Ectodermal cell (in vitro differentiated cells): ENCODE measurements around the gene CDK6. TPM values are rescaled to one million over a fixed set of nuclear protein-coding genes. Genes with fewer than 3 reads are reported as not detected.
"Not testable (repeated sequence)": the region's sequence is repeated elsewhere in the genome, so short reads cannot be mapped to it uniquely, and the experiment has no call there.

Experiments used
- H3K27ac ChIP-seq: 2 replicates; pipeline ENCODE4 v1.7.0; 2013; ENCODE audit warnings: mild to moderate bottlenecking, low read depth, low read length; ENCODE audit not compliant: insufficient read depth, poor library complexity, severe bottlenecking
- H3K27me3 ChIP-seq: 2 replicates; pipeline ENCODE4 v1.7.0; 2013; ENCODE audit warnings: mild to moderate bottlenecking, low read length; ENCODE audit not compliant: insufficient read depth, control insufficient read depth, poor library complexity, severe bottlenecking
- H3K36me3 ChIP-seq: one replicate; pipeline ENCODE4 v1.7.0; 2013; ENCODE audit warnings: low read length; ENCODE audit not compliant: control insufficient read depth, insufficient read depth
- H3K4me1 ChIP-seq: one replicate; pipeline ENCODE4 v1.7.0; 2013; ENCODE audit warnings: low read length; ENCODE audit not compliant: control insufficient read depth, insufficient read depth
- H3K4me3 ChIP-seq: 2 replicates; pipeline ENCODE4 v1.7.0; 2013; ENCODE audit warnings: low read depth, low read length, control low read depth; ENCODE audit not compliant: insufficient read depth
- H3K9me3 ChIP-seq: 2 replicates; pipeline ENCODE4 v1.7.0; 2013; ENCODE audit warnings: mild to moderate bottlenecking, low read length, moderate library complexity; ENCODE audit not compliant: control insufficient read depth
- WGBS, 2 experiments: methylation state at CpG; one replicate each; pipeline ENCODE4 v1.1.7; 2013; ENCODE audit warnings: missing lambda C conversion rate in 2 of 2; 5-methylcytosine and 5-hydroxymethylcytosine counted together
- polyA plus RNA-seq, 4 experiments: library from polyadenylated mRNA; stranded (reverse); fragments of 50-300 nt; gene quantifications; one replicate each; pipeline ENCODE4 v1.2.3, GENCODE V29; 2013

The CDK6 gene
- polyA plus RNA-seq (2013, experiment 1 of 4): 8.4 TPM
- 8.1 TPM for polyA plus RNA-seq (2013, experiment 2 of 4)
- 5.0 TPM for polyA plus RNA-seq (2013, experiment 3 of 4)
- polyA plus RNA-seq (2013, experiment 4 of 4): 6.0 TPM

GRCh38 chr7:92836489-92836999 is at the start of gene CDK6:
CDK6 (minus strand) TSS chr7:92836573; CDS start chr7:92833323, 3,250 bp downstream.
- no peaks in the 10 kb centered on the region for H3K36me3 ChIP-seq
- peaks cover 73% of the 10 kb centered on the region for H3K27me3 ChIP-seq
- H3K4me1 ChIP-seq: peaks cover 6% of the 10 kb centered on the region
- H3K27ac ChIP-seq: peak within 1 kb of the TSS; percentile 55
- H3K4me3 ChIP-seq: peak within 1 kb of the TSS; percentile 74
- H3K9me3 ChIP-seq: no peaks in the 10 kb centered on the region
- WGBS, 2 experiments: 0 to 1% methylated on average over 54 of the region's 54 CpGs

DNA sequence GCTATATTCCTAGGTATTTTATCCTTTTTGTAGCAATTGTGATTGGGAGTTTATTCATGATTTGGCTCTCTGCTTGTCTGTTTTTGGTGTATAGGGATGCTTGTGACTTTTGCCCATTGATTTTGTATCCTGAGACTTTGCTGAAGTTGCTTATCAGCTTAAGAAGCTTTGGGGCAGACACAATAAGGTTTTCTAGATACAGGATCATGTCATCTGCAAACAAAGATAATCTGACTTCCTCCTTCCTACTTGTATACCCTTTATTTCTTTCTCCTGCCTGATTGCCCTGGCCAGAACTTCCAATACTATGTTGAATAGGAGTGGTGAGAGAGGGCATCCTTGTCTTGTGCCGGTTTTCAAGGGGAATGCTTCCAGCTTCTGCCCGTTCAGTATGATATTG is 49.7 kb upstream of the CDK6 start:
- not testable (repeated sequence) for H3K27ac ChIP-seq, H3K36me3 ChIP-seq, H3K4me3 ChIP-seq, H3K9me3 ChIP-seq, H3K4me1 ChIP-seq, H3K27me3 ChIP-seq
- WGBS, 2 experiments: 89 to 90% methylated on average over 2 of the region's 2 CpGs

DNA sequence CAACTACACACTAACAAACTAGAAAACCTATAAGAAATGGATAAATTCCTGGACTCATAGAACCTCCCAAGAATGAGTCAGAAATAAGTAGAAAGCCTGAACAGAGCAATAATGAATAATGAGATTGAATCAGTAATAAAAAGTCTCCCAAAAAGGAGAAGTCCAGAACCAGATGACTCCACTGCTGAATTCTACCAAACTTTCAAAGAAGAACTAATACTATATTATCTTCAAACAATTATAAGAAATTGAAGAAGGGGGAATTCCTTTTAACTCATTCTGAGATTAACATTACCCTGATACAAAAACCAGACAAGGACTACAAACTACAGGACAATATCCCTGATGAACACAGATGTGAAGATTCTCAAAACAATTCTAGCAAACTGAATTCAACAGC is 47.8 kb upstream of the CDK6 start:
- no peaks in the 10 kb centered on the region for H3K9me3 ChIP-seq
- H3K36me3 ChIP-seq: no peaks in the 10 kb centered on the region
- no peak overlapping the region for H3K4me3 ChIP-seq
- H3K27me3 ChIP-seq: no peaks in the 10 kb centered on the region
- no peak overlapping the region for H3K27ac ChIP-seq
- no peaks in the 10 kb centered on the region for H3K4me1 ChIP-seq

- Histone ChIP-seq H3K27me3 (no peaks in the 10 kb centered on the region), H3K4me1 (no peaks in the 10 kb centered on the region), H3K4me3 (no peak overlapping the region), H3K9me3 (no peaks in the 10 kb centered on the region), H3K36me3 (no peaks in the 10 kb centered on the region), H3K27ac (no peak overlapping the region)
- WGBS, 2 experiments: 80 to 100% methylated on average over 1 of the region's 1 CpG
Observed at GRCh38 chr7:92882760-92883159, 46.4 kb upstream of the CDK6 start.

- Histone ChIP-seq H3K27me3 (no peaks in the 10 kb centered on the region), H3K9me3 (no peaks in the 10 kb centered on the region), H3K27ac (no peak overlapping the region), H3K4me3 (no peak overlapping the region), H3K4me1 (no peaks in the 10 kb centered on the region), H3K36me3 (no peaks in the 10 kb centered on the region)
- 92 to 94% methylated on average over 4 of the region's 4 CpGs for WGBS, 2 experiments
Observed at GRCh38 chr7:92881091-92881485, 44.7 kb upstream of the CDK6 start.

DNA sequence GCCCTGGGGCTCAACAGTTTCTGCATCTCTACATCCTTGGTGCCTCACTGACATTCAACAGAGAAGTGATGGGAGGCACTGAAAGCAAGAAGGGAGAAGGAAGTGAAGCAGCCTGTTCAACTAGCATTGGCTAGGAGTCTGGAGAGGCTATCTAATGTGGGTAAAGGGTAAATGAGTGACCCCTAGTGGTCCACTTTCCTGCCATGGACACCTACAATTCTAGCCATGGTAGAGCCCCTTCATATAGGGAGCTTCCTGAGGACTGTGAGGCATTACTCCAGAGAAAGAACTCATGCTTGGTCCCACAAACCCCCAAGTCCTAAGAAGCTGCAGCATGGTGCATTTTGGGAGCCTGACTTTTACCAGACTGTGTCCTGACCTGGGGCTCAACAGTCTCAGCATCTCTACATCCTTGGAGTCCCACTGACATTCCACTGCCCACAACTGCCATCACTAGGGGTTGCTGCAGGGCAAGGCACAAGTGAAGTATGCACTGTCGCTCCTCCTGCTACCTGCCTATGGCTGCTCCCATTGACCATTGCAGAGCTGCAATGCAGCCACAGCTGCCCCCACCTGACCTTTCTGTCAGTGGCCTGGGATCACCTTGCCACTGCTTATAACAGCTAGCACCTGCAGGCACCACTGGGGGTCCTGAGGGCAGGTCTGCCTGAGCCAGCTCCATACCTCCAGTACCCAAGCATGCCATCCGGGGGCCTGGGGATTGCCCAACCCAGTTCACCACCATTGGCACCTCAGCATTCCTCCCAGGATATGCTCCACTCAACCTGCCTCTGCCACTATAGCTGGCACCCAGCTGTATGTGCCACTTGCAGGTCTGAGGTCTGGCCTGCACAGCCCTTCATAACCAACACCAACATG is 44.1 kb upstream of the CDK6 start:
- Histone ChIP-seq H3K9me3 (no peaks in the 10 kb centered on the region), H3K36me3 (no peaks in the 10 kb centered on the region), H3K27me3 (no peaks in the 10 kb centered on the region), H3K27ac (no peak overlapping the region), H3K4me3 (no peak overlapping the region), H3K4me1 (no peaks in the 10 kb centered on the region)
- WGBS, 2 experiments: 75 to 80% methylated on average over 2 of the region's 2 CpGs

DNA sequence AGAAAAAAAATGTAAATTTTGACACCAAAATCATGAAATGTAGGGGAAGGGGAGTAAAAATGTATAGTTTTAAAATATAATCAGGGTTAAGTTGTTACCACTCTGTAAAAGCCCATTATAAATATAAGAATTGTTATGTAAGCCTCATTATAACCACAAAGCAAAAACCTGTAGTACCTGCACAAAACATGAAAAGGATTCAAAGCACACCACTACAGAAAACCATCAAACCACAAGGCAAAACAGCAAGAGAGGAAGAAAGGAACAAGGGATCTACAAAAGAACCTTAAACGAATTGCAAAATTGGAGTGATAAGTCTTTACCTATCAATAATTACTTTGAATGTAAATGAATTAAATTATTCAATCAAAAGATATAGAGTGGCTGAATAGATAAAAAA is 41.0 kb upstream of the CDK6 start:
- no peaks in the 10 kb centered on the region for H3K27me3 ChIP-seq
- H3K4me3 ChIP-seq: no peak overlapping the region
- H3K9me3 ChIP-seq: no peaks in the 10 kb centered on the region
- WGBS, 2 experiments: no CpG with 5 or more reads among the region's 1 CpG
- no peak overlapping the region for H3K27ac ChIP-seq
- no peaks in the 10 kb centered on the region for H3K36me3 ChIP-seq
- peaks cover 6% of the 10 kb centered on the region for H3K4me1 ChIP-seq

DNA sequence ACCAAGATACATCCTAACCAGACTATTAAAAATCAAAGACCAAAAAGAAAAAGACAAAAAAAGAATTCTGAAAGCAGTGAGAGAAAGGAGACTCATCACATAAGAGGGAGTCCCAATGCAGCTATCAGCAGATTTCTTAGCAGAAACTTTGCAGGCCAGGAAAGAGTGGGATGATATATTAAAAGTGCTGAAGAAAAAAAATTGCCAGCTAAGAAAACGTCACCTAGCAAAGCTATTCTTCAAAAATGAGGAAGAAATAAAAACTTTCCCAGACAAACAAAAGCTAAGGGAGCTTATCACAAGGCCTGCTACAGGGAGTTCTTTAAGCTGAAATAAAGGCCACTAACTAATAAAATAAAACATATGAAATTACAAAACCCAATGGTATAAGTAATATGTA is 40.5 kb upstream of the CDK6 start:
- Histone ChIP-seq H3K4me3 (no peak overlapping the region), H3K36me3 (no peaks in the 10 kb centered on the region), H3K9me3 (no peaks in the 10 kb centered on the region), H3K27me3 (no peaks in the 10 kb centered on the region), H3K4me1 (peaks cover 6% of the 10 kb centered on the region), H3K27ac (no peak overlapping the region)
- 64% methylated on average over 1 of the region's 1 CpG; no CpG with 5 or more reads in 1 of the 2 experiments for WGBS, 2 experiments

DNA sequence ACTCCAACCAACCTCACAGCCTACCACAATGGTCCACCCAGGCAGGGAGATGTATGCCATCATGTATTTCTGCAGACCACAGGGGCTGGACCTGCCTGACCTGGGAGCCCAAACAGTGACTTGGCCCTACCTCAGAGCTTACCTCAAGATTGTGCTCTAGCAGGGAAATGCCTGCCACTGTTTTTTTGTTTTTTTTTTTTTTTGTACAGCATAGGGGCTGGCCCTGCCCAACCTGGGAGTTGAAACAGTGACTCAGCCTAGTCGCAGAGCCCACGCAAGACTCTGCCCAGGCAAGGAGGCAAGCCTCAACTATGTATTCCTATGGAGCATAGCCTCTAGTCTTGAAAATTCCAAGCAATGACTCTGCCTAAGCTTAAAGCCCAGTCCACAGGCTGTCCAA is 39.3 kb upstream of the CDK6 start:
- Histone ChIP-seq H3K36me3 (no peaks in the 10 kb centered on the region), H3K27ac (no peak overlapping the region), H3K9me3 (no peaks in the 10 kb centered on the region), H3K4me3 (no peak overlapping the region), H3K27me3 (no peaks in the 10 kb centered on the region), H3K4me1 (peaks cover 6% of the 10 kb centered on the region)
- 91 to 93% methylated on average over 2 of the region's 2 CpGs for WGBS, 2 experiments

DNA sequence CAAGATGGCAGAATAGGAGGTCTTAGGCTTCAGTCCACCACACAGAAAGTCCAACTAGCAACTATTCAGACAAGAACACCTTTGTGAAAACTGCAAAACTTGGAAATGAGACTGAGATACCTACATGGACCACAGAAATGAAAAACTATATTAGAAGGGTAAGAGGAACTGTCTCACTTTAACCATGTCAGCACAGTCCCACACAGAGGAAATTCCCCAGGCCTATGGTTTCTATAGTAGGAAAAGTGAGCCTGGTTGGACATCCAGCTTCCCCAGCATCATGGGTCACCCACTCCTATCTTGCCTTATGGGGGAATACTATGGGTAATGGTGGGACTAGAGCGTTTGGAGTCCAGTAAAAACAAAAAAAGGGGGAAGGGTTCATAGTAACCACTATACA is 38.8 kb upstream of the CDK6 start:
- H3K9me3 ChIP-seq: no peaks in the 10 kb centered on the region
- peaks cover 6% of the 10 kb centered on the region for H3K4me1 ChIP-seq
- H3K27ac ChIP-seq: no peak overlapping the region
- 94 to 100% methylated on average over 1 of the region's 1 CpG for WGBS, 2 experiments
- H3K27me3 ChIP-seq: no peaks in the 10 kb centered on the region
- H3K4me3 ChIP-seq: no peak overlapping the region
- no peaks in the 10 kb centered on the region for H3K36me3 ChIP-seq
